ENCODE measurements around the gene PPWD1.

DNA sequence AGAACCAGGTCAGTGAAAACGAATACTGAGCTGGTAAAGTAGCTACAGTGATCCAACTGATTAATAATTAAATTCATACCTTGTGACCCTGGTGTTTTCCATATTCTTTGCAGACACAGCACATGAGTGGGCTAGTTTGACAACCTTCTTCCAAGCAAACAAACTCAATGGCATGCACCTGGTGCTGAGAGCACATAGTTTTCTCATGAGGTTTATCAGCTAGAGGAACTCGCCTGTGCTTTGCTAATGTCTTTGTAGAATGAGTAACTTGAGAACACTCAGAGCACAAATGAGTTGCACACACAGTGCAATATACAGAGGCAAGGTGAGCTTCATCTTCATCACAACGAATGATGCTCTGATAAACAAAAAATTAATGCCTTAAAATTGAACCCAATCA lies 48.4 kb downstream of the PPWD1 start:
- TF ChIP-seq POLR2A (IDR thresholded peaks at IDR 0.05; ENCODE audit: low read length), result no peak
- no peak for TF ChIP-seq GATA1 (IDR thresholded peaks at IDR 0.05; ENCODE audit: low read depth, low read length)
